WTC11 (cell line): ENCODE data around the gene DNAJB2.

Source experiments
- ATF3 ChIP-seq: sonication (generic); formaldehyde crosslinking; conservative IDR thresholded peaks from 2 replicates; pipeline ENCODE4 v1.8.1; 2022; ENCODE audit warnings: mild to moderate bottlenecking, missing genetic modification reagents
- CTCF ChIP-seq: fragments of 200-600 bp; IDR thresholded peaks from 2 replicates; pipeline ENCODE4 v1.8.0; 2022; ENCODE audit warnings: antibody characterized with exemption
- IRF2 ChIP-seq: sonication (generic); formaldehyde crosslinking; IDR thresholded peaks from 2 replicates; pipeline ENCODE4 v1.8.0; 2022; ENCODE audit warnings: low read depth, missing genetic modification reagents, borderline replicate concordance
- TP53 ChIP-seq: sonication (generic); formaldehyde crosslinking; IDR thresholded peaks from 2 replicates; pipeline ENCODE4 v1.8.1; 2023; ENCODE audit warnings: mild to moderate bottlenecking, missing genetic modification reagents

- TF ChIP-seq CTCF (no peak), IRF2 (no peak), TP53 (CRISPR knock-in tag) (no peak), ATF3 (CRISPR knock-in tag) (no peak)
Observed at GRCh38 chr2:219261024-219261855, 17.9 kb upstream of the DNAJB2 start.
